ENCODE data around the gene GTF2E1. TPM values are rescaled to one million over a fixed set of nuclear protein-coding genes. Genes with fewer than 3 reads are reported as not detected.

GTF2E1 gene
- total RNA-seq, 1 donor from 2014 or later, result 16.8 TPM

GRCh38 chr3:120741320-120741719 is 1.2 kb upstream of the GTF2E1 start:
- H3K27ac ChIP-seq, result no peak overlapping the region
- H3K27me3 ChIP-seq, result no peaks in the 10 kb centered on the region
- no peak for ATAC-seq
- peaks cover 19% of the 10 kb centered on the region for H3K4me1 ChIP-seq
- no peak for TF ChIP-seq CTCF (IDR thresholded peaks at IDR 0.05)
- DNase-seq, result no peak
- peak overlapping the region; percentile 93 for H3K4me3 ChIP-seq
- H3K36me3 ChIP-seq, result no peaks in the 10 kb centered on the region
- intact Hi-C loops (cut with DNase I), result no loop called here
- no peaks in the 10 kb centered on the region for H3K9me3 ChIP-seq

GRCh38 chr3:120741837-120742197 is 727 bp upstream of the GTF2E1 start:
- H3K4me3 ChIP-seq, result peak overlapping the region; percentile 93
- no peaks in the 10 kb centered on the region for H3K36me3 ChIP-seq
- no peaks in the 10 kb centered on the region for H3K9me3 ChIP-seq
- intact Hi-C loops (cut with DNase I), result no loop called here
- H3K27ac ChIP-seq, result peak overlapping the region; percentile 99
- peak; percentile 0 for ATAC-seq
- no peak for DNase-seq
- no peak for TF ChIP-seq CTCF (IDR thresholded peaks at IDR 0.05)
- no peaks in the 10 kb centered on the region for H3K27me3 ChIP-seq
- peaks cover 19% of the 10 kb centered on the region for H3K4me1 ChIP-seq

- H3K27me3 ChIP-seq, result no peaks in the 10 kb centered on the region
- peak; percentile 77 for DNase-seq
- peak overlapping the region; percentile 99 for H3K27ac ChIP-seq
- no peaks in the 10 kb centered on the region for H3K36me3 ChIP-seq
- intact Hi-C loops (cut with DNase I), result no loop called here
- H3K4me1 ChIP-seq, result peaks cover 19% of the 10 kb centered on the region
- peak overlapping the region; percentile 93 for H3K4me3 ChIP-seq
- no peak for TF ChIP-seq CTCF (IDR thresholded peaks at IDR 0.05)
- peak; percentile 33 for ATAC-seq
- no peaks in the 10 kb centered on the region for H3K9me3 ChIP-seq
Measured at GRCh38 chr3:120742849-120743365, 363 bp downstream of the GTF2E1 start.

- Histone ChIP-seq H3K27me3 (no peaks in the 10 kb centered on the region), H3K4me3 (peak overlapping the region; percentile 93), H3K9me3 (no peaks in the 10 kb centered on the region), H3K27ac (no peak overlapping the region), H3K36me3 (no peaks in the 10 kb centered on the region), H3K4me1 (peaks cover 19% of the 10 kb centered on the region)
- no peak for ATAC-seq
- TF ChIP-seq CTCF (IDR thresholded peaks at IDR 0.05), result no peak
- no peak for DNase-seq
- intact Hi-C loops (cut with DNase I), result no loop called here
Measured at GRCh38 chr3:120743556-120744195, 1.1 kb downstream of the GTF2E1 start.

GRCh38 chr3:120745466-120745865 is 2.9 kb downstream of the GTF2E1 start:
- intact Hi-C loops (cut with DNase I), result no loop called here
- no peaks in the 10 kb centered on the region for H3K9me3 ChIP-seq
- no peaks in the 10 kb centered on the region for H3K36me3 ChIP-seq
- DNase-seq (no peak), ATAC-seq (no peak)
- H3K4me3 ChIP-seq, result no peak overlapping the region
- H3K27ac ChIP-seq, result no peak overlapping the region
- no peaks in the 10 kb centered on the region for H3K27me3 ChIP-seq
- H3K4me1 ChIP-seq, result peaks cover 19% of the 10 kb centered on the region
- no peak for TF ChIP-seq CTCF (IDR thresholded peaks at IDR 0.05)
